Upper lobe of left lung (tissue), 4 donors: ENCODE measurements around the gene ETS1.

Experiments
- EP300 ChIP-seq, 4 donors: sonication (generic); formaldehyde crosslinking; IDR thresholded peaks; one replicate each; pipeline ENCODE4 v1.5.1; 2017; ENCODE audit warnings: antibody characterized with exemption in 4 of 4, control low read depth in 2 of 4
- POLR2A ChIP-seq, 4 donors: fragments of 450-650 bp; IDR thresholded peaks; one replicate each; pipeline ENCODE4 v1.5.1; 2016 to 2017; ENCODE audit warnings: antibody characterized with exemption in 4 of 4, mild to moderate bottlenecking in 2 of 4
- POLR2AphosphoS5 ChIP-seq, 2 donors: sonication (generic); formaldehyde crosslinking; IDR thresholded peaks; one replicate each; pipeline ENCODE4 v1.5.1; 2017; ENCODE audit warnings: antibody characterized with exemption in 2 of 2
- TF ChIP-seq, protein P1 (sequence below), 6 experiments: fragments of 450-650 bp in 4 of 6; fragments of 200-600 bp in 2 of 6; sonication (generic) in 2 of 6; IDR thresholded peaks; one replicate each; pipeline ENCODE4 v1.5.1; 2016 to 2019; ENCODE audit warnings: antibody characterized with exemption in 6 of 6

DNA sequence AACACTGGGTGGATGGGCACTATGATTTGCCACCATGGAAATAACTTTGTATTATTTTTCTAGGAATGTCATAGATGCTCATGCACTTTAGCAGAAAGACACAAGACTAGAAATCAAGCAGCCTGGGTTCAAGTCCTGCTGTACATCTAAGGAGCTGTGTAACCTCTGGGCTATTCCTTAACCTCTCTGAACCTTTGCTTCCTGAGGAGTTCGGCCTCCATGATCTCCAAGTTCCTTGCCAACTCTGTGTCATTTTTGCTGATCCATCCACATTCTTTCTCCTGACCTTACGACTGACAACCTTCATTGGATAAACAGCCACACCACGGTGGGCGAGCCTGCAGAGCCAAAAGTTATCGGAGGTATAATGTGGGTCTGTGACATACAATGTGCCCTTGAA, 24.1 kb downstream of the ETS1 start:
- TF ChIP-seq, protein P1, sequence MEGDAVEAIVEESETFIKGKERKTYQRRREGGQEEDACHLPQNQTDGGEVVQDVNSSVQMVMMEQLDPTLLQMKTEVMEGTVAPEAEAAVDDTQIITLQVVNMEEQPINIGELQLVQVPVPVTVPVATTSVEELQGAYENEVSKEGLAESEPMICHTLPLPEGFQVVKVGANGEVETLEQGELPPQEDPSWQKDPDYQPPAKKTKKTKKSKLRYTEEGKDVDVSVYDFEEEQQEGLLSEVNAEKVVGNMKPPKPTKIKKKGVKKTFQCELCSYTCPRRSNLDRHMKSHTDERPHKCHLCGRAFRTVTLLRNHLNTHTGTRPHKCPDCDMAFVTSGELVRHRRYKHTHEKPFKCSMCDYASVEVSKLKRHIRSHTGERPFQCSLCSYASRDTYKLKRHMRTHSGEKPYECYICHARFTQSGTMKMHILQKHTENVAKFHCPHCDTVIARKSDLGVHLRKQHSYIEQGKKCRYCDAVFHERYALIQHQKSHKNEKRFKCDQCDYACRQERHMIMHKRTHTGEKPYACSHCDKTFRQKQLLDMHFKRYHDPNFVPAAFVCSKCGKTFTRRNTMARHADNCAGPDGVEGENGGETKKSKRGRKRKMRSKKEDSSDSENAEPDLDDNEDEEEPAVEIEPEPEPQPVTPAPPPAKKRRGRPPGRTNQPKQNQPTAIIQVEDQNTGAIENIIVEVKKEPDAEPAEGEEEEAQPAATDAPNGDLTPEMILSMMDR (IDR thresholded peaks at IDR 0.05) = no peak
- TF ChIP-seq EP300 (IDR thresholded peaks at IDR 0.05) (no peak), POLR2AphosphoS5 (IDR thresholded peaks at IDR 0.05) (no peak), POLR2A (IDR thresholded peaks at IDR 0.05) (no peak)
